Right forelimb (tissue), 1 donor: Measurements from ENCODE around the gene PLCG1.

ENCODE experiments used
- DNase-seq: peaks from one replicate; pipeline ENCODE4 v3.0.0-alpha.2; 2018

PLCG1 gene

GRCh38 chr20:41168281-41169161, 31.2 kb downstream of the PLCG1 start:
- DNase-seq: no peak

- no peak for DNase-seq
These were observed 31.9 kb downstream of the PLCG1 start for GRCh38 chr20:41169162-41169690.

- DNase-seq: peak; percentile 26
These were observed 32.5 kb downstream of the PLCG1 start for GRCh38 chr20:41169791-41170351.

- peak; percentile 20 for DNase-seq
These were observed 33.2 kb downstream of the PLCG1 start for GRCh38 chr20:41170386-41171105.

GRCh38 chr20:41171736-41172295, 34.5 kb downstream of the PLCG1 start:
- peak; percentile 32 for DNase-seq

GRCh38 chr20:41172296-41173140, 35.2 kb downstream of the PLCG1 start:
- peak; percentile 41 for DNase-seq

GRCh38 chr20:41173161-41173721, 35.9 kb downstream of the PLCG1 start:
- peak; percentile 88 for DNase-seq

GRCh38 chr20:41173791-41174341, 36.5 kb downstream of the PLCG1 start:
- DNase-seq: peak; percentile 43

GRCh38 chr20:41174373-41174772, 37.0 kb downstream of the PLCG1 start:
- DNase-seq: no peak

- peak; percentile 35 for DNase-seq
These were observed 37.4 kb downstream of the PLCG1 start for GRCh38 chr20:41174782-41175181.

- DNase-seq: no peak
These were observed 37.9 kb downstream of the PLCG1 start for GRCh38 chr20:41175201-41175651.

- no peak for DNase-seq
These were observed 38.5 kb downstream of the PLCG1 start for GRCh38 chr20:41175727-41176330.

- DNase-seq: peak; percentile 40
These were observed 39.6 kb downstream of the PLCG1 start for GRCh38 chr20:41176711-41177552.

GRCh38 chr20:41177636-41178035, 40.3 kb downstream of the PLCG1 start:
- peak; percentile 54 for DNase-seq

- DNase-seq: no peak
These were observed 41.2 kb downstream of the PLCG1 start for GRCh38 chr20:41178495-41178894.

- peak; percentile 44 for DNase-seq
These were observed 41.6 kb downstream of the PLCG1 start for GRCh38 chr20:41178904-41179432.

GRCh38 chr20:41179961-41180360, 42.6 kb downstream of the PLCG1 start:
- DNase-seq: no peak

- peak; percentile 39 for DNase-seq
These were observed 43.4 kb downstream of the PLCG1 start for GRCh38 chr20:41180599-41181333.

GRCh38 chr20:41181567-41181966, 44.2 kb downstream of the PLCG1 start:
- DNase-seq: no peak
